Uterus (tissue), 2 donors: ENCODE data around the gene ZNF407.

Experiments used
- CTCF ChIP-seq, 4 experiments: fragments of 200-600 bp in 2 of 4; fragments of 450-650 bp in 2 of 4; sonication (generic) in 2 of 4; IDR thresholded peaks; one replicate each; pipeline ENCODE4 v1.5.1; 2016 to 2019; ENCODE audit warnings: antibody characterized with exemption in 4 of 4, mild to moderate bottlenecking in 2 of 4, moderate library complexity in 1 of 4
- POLR2A ChIP-seq, 2 donors: fragments of 450-650 bp; IDR thresholded peaks; one replicate each; pipeline ENCODE4 v1.6.1; 2016; ENCODE audit warnings: antibody characterized with exemption in 2 of 2, mild to moderate bottlenecking in 1 of 2, moderate library complexity in 1 of 2

GRCh38 chr18:74862094-74862493 lies 264.4 kb downstream of the ZNF407 start:
- no peak for TF ChIP-seq CTCF (IDR thresholded peaks at IDR 0.05)
- TF ChIP-seq POLR2A (IDR thresholded peaks at IDR 0.05) = no peak
